ACHN (cell line): ENCODE data around the gene TPCN1.

Source experiments
- DNase-seq: peaks from one replicate; pipeline ENCODE4 v3.0.0-alpha.2; 2015
- in situ Hi-C: cut with HindIII; loops from 2 replicates; pipeline ENCODE4 v1.10.0; 2017; ENCODE audit warnings: low sequenced_read_pairs, low pct_ligation_motif_present, low pct_unique_long_range_greater_than_20kb

The TPCN1 gene

DNA sequence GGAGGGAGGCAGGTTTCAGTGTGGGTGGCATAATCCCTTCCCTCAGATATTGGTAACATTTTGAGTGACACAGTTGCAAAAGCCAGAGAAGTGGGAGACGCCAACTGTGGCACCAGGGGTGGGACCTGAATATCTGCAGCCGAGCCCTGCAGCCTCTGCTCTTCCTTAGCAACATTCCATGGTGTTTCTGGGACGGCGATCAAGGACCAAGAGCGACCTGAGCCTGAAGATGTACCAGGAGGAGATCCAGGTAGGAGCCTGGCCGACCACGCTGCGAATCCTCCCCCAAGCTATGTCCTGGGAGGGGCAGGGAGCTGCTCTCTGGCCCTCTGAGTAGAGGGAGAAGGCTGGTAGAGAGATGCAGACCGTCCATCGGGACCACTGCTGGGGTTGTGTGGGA, 71.8 kb downstream of the TPCN1 start:
- in situ Hi-C loops: no loop called here
- no peak for DNase-seq

DNA sequence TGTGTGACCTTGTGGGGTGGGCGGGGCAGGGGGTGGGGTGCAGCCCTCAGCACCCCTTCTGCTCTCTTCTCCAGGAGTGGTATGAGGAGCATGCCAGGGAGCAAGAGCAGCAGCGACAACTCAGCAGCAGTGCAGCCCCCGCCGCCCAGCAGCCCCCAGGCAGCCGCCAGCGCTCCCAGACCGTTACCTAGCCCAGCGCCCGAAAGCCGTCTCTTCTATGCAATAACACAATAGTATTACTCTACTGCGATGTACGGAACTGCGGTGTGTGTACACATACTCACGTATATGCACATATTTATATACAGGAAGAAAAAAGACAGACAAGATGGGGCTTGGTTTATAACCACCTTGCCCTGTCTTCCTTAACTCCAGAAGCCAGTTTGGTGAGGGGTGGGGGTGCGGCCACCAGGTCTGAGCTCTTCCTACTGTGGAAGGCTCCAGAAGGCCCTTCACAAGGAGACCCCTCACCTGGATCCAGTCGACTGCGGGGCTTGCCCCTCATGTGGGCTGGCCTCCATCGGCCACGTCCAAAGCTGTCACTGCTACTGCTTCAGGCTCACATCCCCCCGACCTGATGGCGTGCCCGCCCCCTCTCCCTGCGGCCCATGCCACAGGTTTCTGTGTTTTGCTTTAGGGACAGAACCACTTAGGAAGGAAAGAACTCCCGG, 74.8 kb downstream of the TPCN1 start:
- in situ Hi-C loops: no loop called here
- DNase-seq: no peak

DNA sequence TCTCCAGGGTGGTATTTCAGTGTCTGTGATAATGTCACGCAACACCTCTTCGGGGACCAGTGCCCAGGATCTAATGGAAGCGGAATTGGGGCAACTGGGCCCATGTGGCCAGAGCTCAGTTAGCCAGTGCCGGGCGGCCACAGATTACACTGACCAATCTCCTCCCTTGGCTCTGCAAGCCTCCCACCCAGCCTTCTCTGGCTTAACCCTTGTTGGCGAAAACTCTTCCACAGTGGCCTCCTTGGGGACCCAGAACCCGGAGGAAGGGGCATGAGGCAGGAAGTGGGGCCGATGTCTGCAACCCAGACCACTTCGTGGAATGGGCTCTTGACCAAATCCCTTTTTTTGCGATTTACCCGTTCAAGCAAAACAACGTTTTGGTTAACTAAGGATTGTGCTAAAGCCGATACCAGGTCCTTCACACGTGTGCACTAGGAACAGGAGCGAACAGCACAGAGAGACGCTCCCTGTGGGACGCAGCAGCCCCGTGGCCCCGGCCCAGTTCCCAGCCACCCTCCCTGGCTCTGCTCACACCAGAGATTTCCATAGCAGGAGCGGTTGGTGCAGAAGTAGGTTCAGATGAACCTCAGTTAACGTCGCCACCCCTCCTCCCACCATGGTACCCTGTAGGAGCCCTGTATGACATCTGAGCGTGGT, 75.4 kb downstream of the TPCN1 start:
- DNase-seq: no peak
- in situ Hi-C loops: no loop called here

DNA sequence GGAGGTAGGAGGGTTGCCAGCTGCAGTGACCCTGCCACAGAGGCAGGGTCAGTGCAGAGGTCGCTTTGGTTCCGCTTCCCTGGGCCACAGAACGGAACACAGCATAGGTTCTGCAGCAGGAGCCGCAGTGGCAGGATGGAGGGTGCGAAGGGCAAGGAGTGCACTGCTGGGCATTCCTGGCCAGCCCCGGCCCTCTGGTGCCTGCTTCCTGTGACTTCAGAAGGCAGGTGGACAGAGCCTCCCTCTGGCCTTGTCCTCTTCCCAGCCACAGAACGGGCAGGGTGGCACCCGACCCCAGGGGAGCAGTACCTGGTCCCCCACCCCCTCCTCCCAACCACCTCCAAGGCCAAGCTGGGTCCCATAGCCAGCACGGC, 75.9 kb downstream of the TPCN1 start:
- DNase-seq: no peak
- in situ Hi-C loops: no loop called here

DNA sequence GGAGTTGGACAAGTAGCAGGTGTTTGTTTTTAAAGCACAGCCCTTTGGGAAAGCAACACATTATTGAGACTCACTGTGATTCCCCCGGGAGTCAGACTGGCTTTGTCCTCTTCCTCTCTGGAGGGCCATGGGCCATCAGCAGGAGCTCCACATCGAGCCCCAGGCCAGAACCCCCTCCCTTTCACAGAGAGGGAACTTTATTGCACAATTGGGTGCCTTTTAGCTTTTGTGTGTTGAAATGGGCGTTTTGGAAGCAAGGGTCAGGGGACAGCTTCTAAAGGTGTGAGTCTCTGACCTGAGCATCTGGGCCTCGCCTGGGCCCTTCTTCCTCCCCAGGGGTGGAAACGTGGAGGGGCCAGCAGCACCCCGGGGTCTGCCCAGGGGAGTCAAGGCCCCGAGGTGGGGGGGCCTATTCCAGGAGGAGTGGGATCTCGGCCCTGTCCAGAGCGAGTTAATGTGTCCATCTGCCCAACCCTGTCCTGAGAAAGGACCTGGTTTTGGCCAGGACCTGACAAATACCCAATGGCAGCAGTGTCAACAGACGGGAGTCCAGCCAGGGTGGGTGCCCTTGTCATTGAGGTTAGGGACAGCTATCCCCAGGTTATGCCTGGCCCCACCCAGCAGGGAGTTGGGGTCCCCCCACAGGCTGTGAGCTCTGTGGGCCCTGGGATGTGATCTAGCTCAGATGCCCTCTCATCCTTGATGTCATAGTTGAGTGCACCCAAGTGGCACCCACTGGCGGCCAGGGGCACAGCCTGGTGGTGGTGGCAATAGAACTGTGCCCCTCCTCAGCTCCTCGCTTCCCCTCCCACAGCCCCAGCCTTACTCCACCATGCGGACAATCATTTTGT, 76.6 kb downstream of the TPCN1 start:
- in situ Hi-C loops: no loop called here
- DNase-seq: no peak

DNA sequence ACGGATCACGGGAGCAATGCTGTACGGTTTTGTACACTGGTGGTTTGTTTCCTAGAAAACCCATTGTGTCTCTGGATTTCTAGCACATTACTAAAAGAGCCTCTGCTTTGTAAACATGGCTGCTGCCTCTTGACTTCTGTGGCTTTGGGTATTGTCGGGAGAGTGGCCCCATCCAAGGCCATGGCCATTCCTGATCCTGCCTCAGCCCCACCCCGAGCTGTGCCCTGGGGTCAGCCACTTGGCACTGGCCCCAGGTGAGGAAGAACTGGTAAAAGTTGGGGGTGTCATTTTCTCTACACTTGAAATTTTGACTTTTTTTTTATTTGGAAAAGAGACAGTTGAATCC, 77.2 kb downstream of the TPCN1 start:
- in situ Hi-C loops: no loop called here

DNA sequence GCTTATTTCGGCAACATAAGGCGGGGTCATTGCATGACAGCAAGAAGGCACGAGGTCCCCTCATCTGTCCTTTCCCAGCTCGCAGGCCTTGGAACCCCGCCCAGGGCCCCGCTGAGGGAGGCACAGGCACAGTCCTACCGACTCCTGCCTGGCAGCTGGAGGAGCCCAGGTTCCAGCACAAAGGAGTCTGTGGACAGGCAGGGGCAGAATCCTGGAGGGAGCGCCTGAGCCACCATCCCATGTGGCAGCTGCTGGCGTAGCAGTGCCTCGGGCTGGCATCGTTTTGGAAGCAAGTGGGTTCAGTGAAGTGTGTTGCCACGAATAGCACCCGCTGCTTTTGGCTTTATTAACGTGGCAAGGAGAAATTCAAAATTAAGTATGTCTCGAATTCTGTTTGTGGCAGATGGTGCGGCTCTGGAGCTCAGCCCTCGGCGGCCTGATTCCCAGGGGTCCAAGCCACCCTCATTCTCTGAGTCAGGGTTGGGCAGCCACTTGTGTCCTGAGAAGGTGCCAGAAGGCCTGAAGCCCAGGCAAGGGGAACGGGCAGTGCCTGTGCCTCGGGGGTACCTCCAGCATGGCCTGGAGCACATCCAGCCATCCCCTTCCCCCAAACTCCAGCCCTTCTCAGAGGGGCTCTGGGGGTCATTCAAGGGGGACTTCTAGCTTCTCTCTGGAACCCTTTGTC, 77.7 kb downstream of the TPCN1 start:
- peak; percentile 42 for DNase-seq
- in situ Hi-C loops: no loop called here

More for the DNA sequence above, 77.2 kb downstream of the TPCN1 start:
- DNase-seq: no peak

DNA sequence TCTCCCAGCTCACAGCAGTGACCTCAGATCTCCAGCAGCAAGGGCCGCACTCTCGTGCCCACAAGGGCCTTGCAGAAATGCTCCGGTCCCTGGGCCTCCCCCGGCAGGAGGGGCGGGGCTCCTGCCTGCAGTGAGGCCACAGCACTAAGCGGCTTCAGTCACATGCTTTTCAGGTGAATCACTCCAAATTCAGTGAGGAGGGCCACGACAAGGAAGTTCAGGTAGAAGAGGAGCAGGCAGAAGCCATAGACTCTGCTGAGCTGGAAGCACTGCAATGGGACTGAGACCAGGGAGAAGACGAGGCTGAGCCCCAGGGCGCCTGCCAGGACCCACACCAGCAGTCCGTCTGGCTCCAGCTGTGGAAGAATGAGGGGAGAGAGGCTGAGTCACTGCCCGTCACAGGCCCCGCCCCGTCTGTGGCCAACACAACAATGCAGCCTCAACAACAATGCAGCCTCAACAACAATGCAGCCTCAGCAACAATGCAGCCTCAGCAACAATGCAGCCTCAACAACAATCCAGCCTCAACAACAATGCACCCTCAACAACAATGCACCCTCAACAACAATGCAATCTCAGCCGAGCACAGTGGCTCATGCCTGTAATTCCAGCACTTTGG, 78.5 kb downstream of the TPCN1 start:
- DNase-seq: peak; percentile 89
- in situ Hi-C loops: no loop called here

DNA sequence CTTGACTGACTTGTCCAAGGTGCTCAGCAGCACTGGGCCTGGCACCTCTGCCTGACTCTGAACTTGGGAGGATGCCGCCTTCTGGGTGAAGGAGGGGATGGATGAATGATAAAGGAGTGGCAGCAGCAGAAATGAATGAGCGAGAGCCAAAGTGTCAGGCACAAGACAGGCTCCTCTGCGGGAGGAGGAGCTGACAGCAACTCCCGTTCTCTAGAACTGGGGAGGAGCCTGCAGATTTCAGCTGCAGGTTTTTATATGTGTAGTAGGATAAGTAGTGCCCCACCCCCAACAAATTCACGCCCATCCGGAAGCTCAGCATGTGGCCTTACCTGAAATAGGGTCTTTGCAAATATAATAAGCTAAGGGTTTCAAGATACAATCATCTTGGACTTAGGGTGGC, 80.5 kb downstream of the TPCN1 start:
- in situ Hi-C loops: no loop called here
- no peak for DNase-seq

DNA sequence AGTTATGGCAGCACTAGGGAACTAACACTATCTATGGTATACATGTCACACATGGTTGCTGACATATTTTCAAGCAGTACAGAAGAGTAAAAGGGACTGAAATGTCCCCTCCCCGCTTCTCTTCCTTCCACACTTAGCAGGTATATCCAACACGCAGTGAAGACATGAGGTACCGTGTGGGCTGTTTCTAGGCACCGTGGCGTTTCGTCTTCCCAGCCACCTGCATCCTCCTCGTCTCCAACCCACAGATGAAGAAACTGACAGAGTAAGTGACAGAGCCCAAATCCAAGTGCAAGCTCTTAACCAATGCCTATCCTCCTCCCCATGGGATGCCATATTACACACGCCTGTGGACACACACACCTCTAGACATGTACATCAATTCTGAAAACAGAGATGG, 81.2 kb downstream of the TPCN1 start:
- in situ Hi-C loops: no loop called here
- DNase-seq: no peak

DNA sequence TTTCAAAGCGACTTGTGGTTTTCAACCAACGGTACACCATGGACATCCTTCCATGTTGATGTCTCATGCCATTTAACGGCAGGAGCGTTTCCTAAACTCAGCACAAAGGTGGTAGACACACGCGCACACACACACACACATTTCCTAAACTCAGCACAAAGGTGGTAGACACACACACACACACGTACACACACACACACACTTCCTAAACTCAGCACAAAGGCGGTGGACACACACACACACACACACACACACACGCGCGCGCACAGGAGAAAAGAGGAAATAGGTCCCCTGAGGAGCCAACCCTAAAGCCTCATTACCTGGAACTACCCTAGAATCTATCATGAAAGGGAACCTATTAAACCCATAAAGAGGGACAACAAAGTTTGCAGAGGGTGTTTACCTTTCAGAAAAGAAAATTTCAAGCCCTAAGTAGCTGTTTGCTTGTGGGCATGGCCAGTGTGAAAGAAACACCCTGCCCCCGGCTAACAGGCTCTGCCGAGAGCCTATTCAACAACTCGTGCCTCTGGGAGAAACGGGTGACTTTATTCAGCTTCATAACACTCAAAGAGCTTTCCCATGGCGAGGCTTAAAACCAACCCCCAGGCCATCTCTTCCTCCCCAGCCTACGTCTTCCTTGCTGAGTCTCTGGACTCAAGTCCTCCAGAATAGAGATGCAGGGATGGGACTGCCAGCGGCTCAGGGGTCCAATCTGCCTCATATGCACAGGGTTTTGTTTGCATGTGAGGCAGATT, 81.8 kb downstream of the TPCN1 start:
- in situ Hi-C loops: no loop called here
- DNase-seq: no peak

DNA sequence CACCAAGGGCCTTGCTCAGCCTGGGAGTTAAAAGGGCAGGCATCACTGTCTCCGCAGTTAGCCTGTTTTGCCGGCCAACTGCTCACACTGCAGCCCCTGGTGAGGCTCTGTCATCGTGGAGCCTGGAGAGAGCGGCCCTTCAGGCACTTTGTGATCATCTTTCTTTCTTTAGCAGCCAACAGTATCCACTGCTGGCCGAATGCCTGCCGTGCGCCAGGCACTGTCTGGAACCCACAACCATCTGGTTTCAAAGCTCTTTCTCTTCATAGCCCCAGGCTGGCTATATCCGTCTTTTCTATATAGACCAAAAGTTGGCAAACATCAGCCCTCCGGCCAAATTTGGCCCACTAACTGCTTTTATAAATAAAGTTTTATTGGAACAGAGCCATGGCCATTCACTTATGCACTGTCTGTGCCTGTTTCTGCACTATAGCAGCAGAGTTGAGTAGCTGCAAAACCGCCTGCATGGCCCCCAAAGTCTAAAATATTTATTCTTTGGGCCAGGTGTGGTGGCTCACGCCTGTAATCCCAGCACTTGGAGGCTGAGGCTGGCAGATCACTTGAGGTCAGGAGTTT, 84.1 kb downstream of the TPCN1 start:
- DNase-seq: no peak
- in situ Hi-C loops: no loop called here

DNA sequence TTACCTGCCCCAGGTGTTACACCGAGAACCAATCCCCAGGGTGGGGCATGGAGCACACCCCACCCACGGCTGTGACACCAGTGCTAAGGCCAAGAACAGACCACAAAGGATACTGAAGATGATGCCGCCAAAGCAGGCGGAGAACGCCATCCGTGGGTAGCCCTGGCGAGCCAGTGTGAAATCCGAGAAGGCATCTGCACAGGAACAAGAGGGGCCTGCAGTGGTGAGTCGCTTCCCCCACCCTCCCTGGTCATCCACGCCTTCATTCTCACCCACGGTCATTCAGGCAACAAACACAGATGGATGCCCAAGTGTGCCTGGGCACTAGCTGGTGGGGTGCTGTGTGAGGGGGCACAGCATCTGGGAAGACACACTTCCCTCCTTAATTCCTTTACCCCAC, 85.1 kb downstream of the TPCN1 start:
- in situ Hi-C loops: no loop called here
- DNase-seq: no peak

DNA sequence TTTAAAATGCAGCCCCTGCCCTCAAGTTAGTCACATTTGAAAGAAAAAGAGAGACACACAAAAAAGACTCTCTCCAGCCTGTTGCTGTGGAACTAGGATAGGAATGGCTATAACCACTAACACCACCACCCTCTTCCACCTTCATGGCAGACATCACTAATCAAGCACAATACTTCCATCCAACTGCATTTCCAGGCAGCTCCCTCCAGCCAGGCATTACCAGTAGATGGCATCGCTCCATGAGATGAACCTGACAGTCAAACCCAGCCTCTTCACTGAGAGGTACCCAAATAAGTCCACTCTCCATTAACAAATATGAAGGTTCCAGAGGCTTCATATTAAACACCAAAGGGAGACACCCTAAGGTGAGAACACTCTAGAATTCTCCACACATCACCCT, 89.2 kb downstream of the TPCN1 start:
- peak; percentile 33 for DNase-seq

DNA sequence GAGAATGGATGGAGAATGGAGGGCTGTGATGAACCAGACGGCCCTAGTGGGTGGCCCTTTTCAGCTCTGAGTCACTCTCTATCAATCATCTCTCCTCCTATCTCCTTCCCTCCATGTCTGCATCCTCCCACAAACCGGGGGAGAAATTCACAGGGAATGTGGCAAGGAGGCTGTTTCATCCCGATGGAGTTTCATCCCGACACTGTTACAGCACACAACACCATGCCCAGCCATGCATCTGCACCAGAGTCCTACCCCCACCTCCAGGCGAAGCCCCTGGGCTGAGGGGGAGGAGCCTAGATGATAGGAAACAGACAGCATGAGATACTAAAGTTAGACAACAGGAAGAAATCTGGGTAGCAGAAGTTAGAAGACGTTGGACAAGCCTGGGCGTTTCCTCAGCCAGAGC, 92.9 kb downstream of the TPCN1 start:
- DNase-seq: no peak
- in situ Hi-C loops: no loop called here

More for the DNA sequence above, 89.2 kb downstream of the TPCN1 start:
- in situ Hi-C loops: no loop called here

DNA sequence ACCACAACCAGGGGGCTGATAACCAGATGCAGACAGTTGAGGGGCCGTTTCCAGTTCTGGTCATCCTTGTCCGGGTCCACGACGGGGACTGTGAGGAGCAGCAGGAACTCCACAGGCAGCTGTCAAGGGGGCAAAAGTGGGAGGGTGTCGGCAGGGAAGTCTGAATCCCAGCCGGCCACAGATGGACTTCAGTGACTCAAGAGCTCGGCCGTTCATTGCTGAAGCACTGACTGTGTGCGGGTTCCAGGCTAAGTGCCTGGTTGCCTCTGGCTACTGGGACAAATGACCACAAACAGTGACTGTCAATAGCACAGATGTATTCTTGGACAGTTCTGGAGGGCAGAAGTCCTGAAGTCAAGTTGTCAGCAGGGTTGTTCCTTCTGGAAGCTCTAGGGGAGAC, 94.1 kb downstream of the TPCN1 start:
- in situ Hi-C loops: no loop called here
- no peak for DNase-seq

DNA sequence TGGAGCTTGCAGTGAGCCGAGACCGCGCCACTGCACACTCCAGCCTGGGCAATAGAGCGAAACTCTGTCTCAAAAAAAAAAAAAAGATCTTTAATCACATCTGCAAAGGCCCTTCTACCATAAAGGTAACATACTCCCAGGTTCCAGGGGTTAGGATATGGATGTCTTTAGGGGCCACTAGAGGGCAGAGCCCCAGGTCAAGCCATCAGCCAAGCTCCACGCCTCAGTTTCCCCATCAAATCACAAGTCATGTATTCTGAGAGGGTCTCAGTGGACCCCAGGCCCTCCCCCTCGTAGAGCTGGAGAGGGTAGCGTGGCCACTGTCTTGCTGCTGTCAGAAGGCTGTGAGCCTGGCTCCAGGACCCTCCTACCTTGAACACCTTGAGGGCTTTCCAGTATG, 94.9 kb downstream of the TPCN1 start:
- in situ Hi-C loops: no loop called here
- DNase-seq: no peak

DNA sequence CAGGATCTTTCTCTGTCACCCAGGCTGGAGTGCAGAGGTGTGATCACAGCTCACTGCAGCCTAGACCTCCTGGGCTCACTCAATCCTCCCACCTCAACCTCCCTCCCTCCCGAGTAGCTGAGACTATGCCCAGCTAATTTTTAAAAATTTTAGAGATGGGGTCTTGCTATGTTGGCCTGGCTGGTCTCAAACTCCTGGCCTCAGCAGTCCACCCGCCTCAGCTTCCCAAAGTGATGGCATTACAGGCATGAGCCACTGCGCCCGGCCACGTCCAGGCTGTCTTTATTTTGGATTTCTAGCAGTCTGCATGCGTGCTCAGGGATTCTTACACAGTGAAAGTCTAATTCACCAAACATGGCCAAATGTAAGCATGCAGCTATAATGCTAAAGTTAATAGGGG, 95.9 kb downstream of the TPCN1 start:
- in situ Hi-C loops: no loop called here
- DNase-seq: no peak
